ENCODE results near the gene MON2. TPM values are rescaled to one million over a fixed set of nuclear protein-coding genes. Genes with fewer than 3 reads are reported as not detected.
A peak's percentile ranks its signal among the peaks of the same experiment; 100 is the strongest.

Gene MON2
- total RNA-seq, 4 donors from 2014 or later: 78.6 to 102 (median 97.7) TPM

GRCh38 chr12:62627181-62627580 is 160.6 kb downstream of the MON2 start:
- DNase-seq: no peak
- Histone ChIP-seq H3K9me3 (no peaks in the 10 kb centered on the region), H3K4me3 (no peak overlapping the region), H3K36me3 (no peaks in the 10 kb centered on the region), H3K4me1 (no peaks in the 10 kb centered on the region), H3K27ac (no peak overlapping the region), H3K27me3 (no peaks in the 10 kb centered on the region)
- TF ChIP-seq POLR2A (IDR thresholded peaks at IDR 0.05) (no peak), CTCF (IDR thresholded peaks at IDR 0.05) (no peak)

- H3K36me3 ChIP-seq: no peaks in the 10 kb centered on the region
- H3K27me3 ChIP-seq: no peaks in the 10 kb centered on the region
- no peak overlapping the region for H3K27ac ChIP-seq
- H3K4me1 ChIP-seq: peaks cover 0 to 8% (median 3%) of the 10 kb centered on the region in 4 donors
- DNase-seq: no peak
- no peak overlapping the region for H3K4me3 ChIP-seq
- H3K9me3 ChIP-seq: no peaks in the 10 kb centered on the region
- TF ChIP-seq POLR2A (IDR thresholded peaks at IDR 0.05) (no peak), CTCF (IDR thresholded peaks at IDR 0.05) (no peak)
These were observed 162.8 kb downstream of the MON2 start for GRCh38 chr12:62629413-62629812.

- H3K27me3 ChIP-seq: no peaks in the 10 kb centered on the region
- no peaks in the 10 kb centered on the region for H3K36me3 ChIP-seq
- H3K4me3 ChIP-seq: no peak overlapping the region
- H3K9me3 ChIP-seq: no peaks in the 10 kb centered on the region
- peaks cover 0 to 8% (median 3%) of the 10 kb centered on the region in 4 donors for H3K4me1 ChIP-seq
- no peak for DNase-seq
- TF ChIP-seq POLR2A (IDR thresholded peaks at IDR 0.05) (no peak), CTCF (IDR thresholded peaks at IDR 0.05) (no peak)
- H3K27ac ChIP-seq: no peak overlapping the region
These were observed 163.5 kb downstream of the MON2 start for GRCh38 chr12:62629971-62630739.

- no peak for TF ChIP-seq POLR2A (IDR thresholded peaks at IDR 0.05)
- peak in 3 of 6 experiments; percentile 22 to 30 (median 22) for TF ChIP-seq CTCF (IDR thresholded peaks at IDR 0.05)
- H3K27ac ChIP-seq: peak overlapping the region; percentile 14 to 58 (median 39)
These were observed 165.1 kb downstream of the MON2 start for GRCh38 chr12:62631471-62632410.

GRCh38 chr12:62632411-62632918 is 165.8 kb downstream of the MON2 start:
- Histone ChIP-seq H3K36me3 (no peaks in the 10 kb centered on the region), H3K4me3 (peak overlapping the region; percentile 36 to 55 (median 48)), H3K27ac (peak overlapping the region in 2 of 4 donors; percentile 34 to 38), H3K9me3 (no peaks in the 10 kb centered on the region), H3K27me3 (no peaks in the 10 kb centered on the region), H3K4me1 (peaks cover 0 to 8% (median 3%) of the 10 kb centered on the region in 4 donors)
- TF ChIP-seq CTCF (IDR thresholded peaks at IDR 0.05) (no peak), POLR2A (IDR thresholded peaks at IDR 0.05) (no peak)
- peak in 1 of 3 donors; percentile 54 for DNase-seq

More at GRCh38 chr12:62631471-62632410, 165.1 kb downstream of the MON2 start:
- H3K27me3 ChIP-seq: no peaks in the 10 kb centered on the region
- H3K4me1 ChIP-seq: peaks cover 0 to 8% (median 3%) of the 10 kb centered on the region in 4 donors
- H3K9me3 ChIP-seq: no peaks in the 10 kb centered on the region
- H3K4me3 ChIP-seq: peak overlapping the region; percentile 36 to 55 (median 48)
- H3K36me3 ChIP-seq: no peaks in the 10 kb centered on the region
- peak; percentile 30 to 75 (median 72) for DNase-seq

All from Peyer's patch (tissue), 4 donors.